H9 (cell line): ENCODE measurements around the gene RAB6C. TPM values are rescaled to one million over a fixed set of nuclear protein-coding genes. Genes with fewer than 3 reads are reported as not detected.
"Not testable (repeated sequence)": the region's sequence is repeated elsewhere in the genome, so short reads cannot be mapped to it uniquely, and the experiment has no call there.

Source experiments
- DNase-seq: peaks from one replicate; pipeline ENCODE4 v3.0.0-alpha.2; 2017
- H2AFZ ChIP-seq: one replicate; pipeline ENCODE4 v1.6.1; 2013; ENCODE audit warnings: mild to moderate bottlenecking, low read length, control low read depth, moderate library complexity
- H2AK5ac ChIP-seq: 2 replicates; pipeline ENCODE4 v1.6.1; 2013; ENCODE audit warnings: low read length, control low read depth, mixed read lengths; ENCODE audit not compliant: insufficient read length
- H2BK120ac ChIP-seq: one replicate; pipeline ENCODE4 v1.6.1; 2013; ENCODE audit warnings: low read depth, mild to moderate bottlenecking, low read length, control low read depth, inconsistent platforms; ENCODE audit not compliant: poor library complexity, severe bottlenecking
- H2BK12ac ChIP-seq: 2 replicates; pipeline ENCODE4 v1.6.1; 2013; ENCODE audit warnings: low read length, control low read depth, mixed read lengths, low read depth; ENCODE audit not compliant: insufficient read length
- H2BK15ac ChIP-seq: 2 replicates; pipeline ENCODE4 v1.6.1; 2013; ENCODE audit warnings: low read depth, low read length, control low read depth
- H2BK20ac ChIP-seq: one replicate; pipeline ENCODE4 v1.6.1; 2013; ENCODE audit warnings: low read depth, mild to moderate bottlenecking, low read length, control low read depth, inconsistent platforms; ENCODE audit not compliant: poor library complexity, severe bottlenecking
- H2BK5ac ChIP-seq: 2 replicates; pipeline ENCODE4 v1.6.1; 2013; ENCODE audit warnings: low read length, control low read depth, mixed read lengths; ENCODE audit not compliant: insufficient read length
- H3K14ac ChIP-seq: 2 replicates; pipeline ENCODE4 v1.6.1; 2013; ENCODE audit warnings: low read length, control low read depth; ENCODE audit not compliant: insufficient read depth
- H3K18ac ChIP-seq: 2 replicates; pipeline ENCODE4 v1.6.1; 2013; ENCODE audit warnings: low read depth, mild to moderate bottlenecking, mixed read lengths, low read length, control low read depth; ENCODE audit not compliant: insufficient read length
- H3K23ac ChIP-seq: 2 replicates; pipeline ENCODE4 v1.6.1; 2013; ENCODE audit warnings: low read length, control low read depth, mixed read lengths, low read depth; ENCODE audit not compliant: insufficient read length
- H3K23me2 ChIP-seq: 2 replicates; pipeline ENCODE4 v1.6.1; 2013; ENCODE audit warnings: low read depth, mild to moderate bottlenecking, mixed read lengths, low read length, control low read depth; ENCODE audit not compliant: insufficient read length, poor library complexity, severe bottlenecking
- H3K27ac ChIP-seq: 2 replicates; pipeline ENCODE4 v1.5.1; 2013; ENCODE audit warnings: low read length, control low read depth, mixed read lengths, low read depth; ENCODE audit not compliant: insufficient read length
- H3K27me3 ChIP-seq: 2 replicates; pipeline ENCODE4 v1.6.1; 2013; ENCODE audit warnings: low read length, control low read depth, inconsistent platforms; ENCODE audit not compliant: insufficient read depth
- H3K4ac ChIP-seq: 2 replicates; pipeline ENCODE4 v1.6.1; 2013; ENCODE audit warnings: low read depth, mild to moderate bottlenecking, control low read depth, inconsistent platforms, low read length, moderate library complexity
- H3K4me1 ChIP-seq: 2 replicates; pipeline ENCODE4 v1.6.1; 2013; ENCODE audit warnings: low read length, control low read depth, inconsistent platforms; ENCODE audit not compliant: insufficient read depth
- H3K4me2 ChIP-seq: 2 replicates; pipeline ENCODE4 v1.6.1; 2013; ENCODE audit warnings: low read length, control low read depth, mixed read lengths; ENCODE audit not compliant: insufficient read length, insufficient read depth
- H3K56ac ChIP-seq: 2 replicates; pipeline ENCODE4 v1.6.1; 2013; ENCODE audit warnings: low read depth, mild to moderate bottlenecking, mixed read lengths, low read length, control low read depth; ENCODE audit not compliant: insufficient read length
- H3K79me1 ChIP-seq: 2 replicates; pipeline ENCODE4 v1.6.1; 2013; ENCODE audit warnings: low read depth, mild to moderate bottlenecking, moderate library complexity, low read length, control low read depth, inconsistent platforms; ENCODE audit not compliant: insufficient read depth, poor library complexity, severe bottlenecking
- H3K79me2 ChIP-seq: 2 replicates; pipeline ENCODE4 v1.6.1; 2013; ENCODE audit warnings: low read length, control low read depth, inconsistent platforms; ENCODE audit not compliant: insufficient read depth
- H3K9ac ChIP-seq: 2 replicates; pipeline ENCODE4 v1.6.1; 2013; ENCODE audit warnings: low read length, control low read depth, mixed read lengths; ENCODE audit not compliant: insufficient read length; ENCODE audit errors: extremely low read depth
- H3K9me3 ChIP-seq: one replicate; pipeline ENCODE4 v1.6.1; 2013; ENCODE audit warnings: low read depth, low read length, inconsistent platforms; ENCODE audit not compliant: control insufficient read depth
- H3T11ph ChIP-seq: one replicate; pipeline ENCODE4 v1.6.1; 2013; ENCODE audit warnings: mild to moderate bottlenecking, low read length, control low read depth, inconsistent platforms
- H4K20me1 ChIP-seq: one replicate; pipeline ENCODE4 v1.6.1; 2013; ENCODE audit not compliant: control insufficient read depth, insufficient read length, insufficient read depth
- H4K5ac ChIP-seq: 2 replicates; pipeline ENCODE4 v1.6.1; 2013; ENCODE audit warnings: low read depth, mild to moderate bottlenecking, mixed read lengths, low read length, control low read depth; ENCODE audit not compliant: insufficient read length
- H4K8ac ChIP-seq: replicated peaks from 2 replicates; pipeline ENCODE4 v1.6.1; 2013; ENCODE audit warnings: low read length, control low read depth, mixed read lengths, low read depth; ENCODE audit not compliant: insufficient read length
- H4K91ac ChIP-seq: 2 replicates; pipeline ENCODE4 v1.6.1; 2013; ENCODE audit warnings: low read depth, mild to moderate bottlenecking, moderate library complexity, mixed read lengths, low read length, control low read depth; ENCODE audit not compliant: insufficient read length
- H3K27ac Mint-ChIP-seq, 3 experiments: 2 replicates in 2 of 3; 3 replicates in 1 of 3; pipeline ENCODE4 v1.8.0; 2020 to 2021; ENCODE audit warnings: mixed read lengths in 3 of 3, mild to moderate bottlenecking in 1 of 3, moderate library complexity in 1 of 3
- H3K27me3 Mint-ChIP-seq: 2 replicates; pipeline ENCODE4 v1.8.0; 2021; ENCODE audit warnings: low read depth, mild to moderate bottlenecking, moderate library complexity, mixed read lengths
- H3K36me3 Mint-ChIP-seq, 3 experiments: 2 replicates in 2 of 3; 3 replicates in 1 of 3; pipeline ENCODE4 v1.8.0; 2020 to 2021; ENCODE audit warnings: low read depth in 3 of 3, mixed read lengths in 3 of 3; ENCODE audit not compliant: insufficient read depth in 1 of 3
- H3K4me1 Mint-ChIP-seq, 2 experiments: 2 replicates each; pipeline ENCODE4 v1.8.0; 2020; ENCODE audit warnings: mixed read lengths in 2 of 2
- H3K4me3 Mint-ChIP-seq, 2 experiments: 2 replicates in 1 of 2; 3 replicates in 1 of 2; pipeline ENCODE4 v1.8.0; 2020 to 2021; ENCODE audit warnings: mild to moderate bottlenecking in 2 of 2, mixed read lengths in 2 of 2, moderate library complexity in 1 of 2
- H3K9me3 Mint-ChIP-seq, 2 experiments: 2 replicates in 1 of 2; 3 replicates in 1 of 2; pipeline ENCODE4 v1.8.0; 2020; ENCODE audit warnings: mild to moderate bottlenecking in 2 of 2, mixed read lengths in 2 of 2, moderate library complexity in 1 of 2
- WGBS: extraction: QIAGEN DNeasy Blood & Tissue Kit; methylation state at CpG from one replicate; pipeline ENCODE4 v1.1.7; 2013; ENCODE audit warnings: missing lambda C conversion rate, low lambda C conversion rate, mixed read lengths; ENCODE audit not compliant: insufficient read length; ENCODE audit errors: extremely low coverage; 5-methylcytosine and 5-hydroxymethylcytosine counted together
- total RNA-seq: library from RNA; stranded (reverse); gene quantifications from 2 replicates; pipeline ENCODE4 v1.2.1, GENCODE V29; 2021

The RAB6C gene
- total RNA-seq, 1 experiment from 2014 or later: not detected

- H2BK20ac ChIP-seq, H2BK15ac ChIP-seq, H3K56ac ChIP-seq, H4K91ac ChIP-seq, H3K14ac ChIP-seq, H3K79me1 ChIP-seq, H3T11ph ChIP-seq, H2BK12ac ChIP-seq, H3K27ac ChIP-seq, H3K4ac ChIP-seq, H4K5ac ChIP-seq, DNase-seq, H3K27me3 ChIP-seq, H3K23me2 ChIP-seq, H3K9ac ChIP-seq, H3K36me3 Mint-ChIP-seq, H3K79me2 ChIP-seq, H3K18ac ChIP-seq, H3K27ac Mint-ChIP-seq, H2AK5ac ChIP-seq, H2BK5ac ChIP-seq, H3K4me1 Mint-ChIP-seq, H3K4me1 ChIP-seq, H2BK120ac ChIP-seq, H2AFZ ChIP-seq, H4K20me1 ChIP-seq, H3K9me3 ChIP-seq, H4K8ac ChIP-seq, H3K23ac ChIP-seq: not testable (repeated sequence)
- Mint-ChIP-seq H3K27me3 (peaks cover 79% of the 10 kb centered on the region), H3K4me3 (peak overlapping the region; percentile 48 to 72; a peak in 4 of 5 replicates), H3K9me3 (peaks cover 0 to 10% of the 10 kb centered on the region in 2 experiments; a peak in 3 of 5 replicates)
- peak overlapping the region; percentile 25 for H3K4me2 ChIP-seq
- whole genome bisulfite sequencing: no CpG with 5 or more reads among the region's 20 CpGs
These were observed 13.7 kb downstream of the RAB6C start for GRCh38 chr2:129993151-129993550.

DNA sequence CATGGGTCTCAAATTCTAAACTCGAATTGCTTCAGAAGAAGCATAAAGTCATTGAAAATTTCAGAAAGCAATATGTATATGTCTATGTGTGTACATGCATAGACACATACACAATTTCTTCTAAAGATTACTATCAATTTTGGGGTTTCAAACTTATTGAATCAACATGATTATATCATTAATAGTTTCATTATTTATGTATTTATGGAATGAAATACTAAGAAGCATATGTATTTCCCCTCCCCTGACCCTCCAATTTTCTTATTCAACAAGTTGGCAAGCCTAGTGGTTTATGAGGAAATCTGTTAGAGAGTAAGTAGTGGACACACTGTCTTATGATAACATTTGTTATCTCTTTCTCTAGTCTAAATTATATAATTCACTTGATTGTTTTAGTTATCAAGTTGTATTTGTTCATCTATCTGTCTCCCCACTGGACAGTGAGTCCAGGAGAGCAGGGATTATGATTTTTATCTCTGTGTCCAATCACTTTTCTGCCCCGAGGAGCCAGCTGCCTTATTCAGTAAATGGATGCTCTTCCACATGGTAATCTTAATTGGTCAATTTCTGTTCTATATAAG is 17.3 kb downstream of the RAB6C start:
- H3K36me3 Mint-ChIP-seq: peaks cover 0 to 11% (median 0%) of the 10 kb centered on the region in 3 experiments; a peak in 3 of 7 replicates
- H3K4me1 Mint-ChIP-seq: not testable (repeated sequence)
- WGBS: no CpG with 5 or more reads among the region's 2 CpGs

More for the DNA sequence above, 17.3 kb downstream of the RAB6C start:
- not testable (repeated sequence) for H3K4me3 Mint-ChIP-seq, H3K14ac ChIP-seq, H3K79me1 ChIP-seq, H2AK5ac ChIP-seq, H3K9me3 ChIP-seq, H3K27ac ChIP-seq, H2BK12ac ChIP-seq, H2AFZ ChIP-seq, H2BK5ac ChIP-seq, H2BK15ac ChIP-seq, H3K79me2 ChIP-seq, H2BK20ac ChIP-seq, H3T11ph ChIP-seq, H3K27ac Mint-ChIP-seq, H2BK120ac ChIP-seq, H3K9ac ChIP-seq, H3K27me3 ChIP-seq, H4K8ac ChIP-seq, H4K91ac ChIP-seq, H4K20me1 ChIP-seq, DNase-seq, H3K18ac ChIP-seq, H3K4ac ChIP-seq, H4K5ac ChIP-seq, H3K23ac ChIP-seq, H3K56ac ChIP-seq, H3K23me2 ChIP-seq, H3K4me2 ChIP-seq, H3K4me1 ChIP-seq
- Mint-ChIP-seq H3K27me3 (peaks cover 74% of the 10 kb centered on the region), H3K9me3 (peaks cover 5 to 17% of the 10 kb centered on the region in 2 experiments)
